ENCODE data around the gene PAEP.

PAEP gene

DNA sequence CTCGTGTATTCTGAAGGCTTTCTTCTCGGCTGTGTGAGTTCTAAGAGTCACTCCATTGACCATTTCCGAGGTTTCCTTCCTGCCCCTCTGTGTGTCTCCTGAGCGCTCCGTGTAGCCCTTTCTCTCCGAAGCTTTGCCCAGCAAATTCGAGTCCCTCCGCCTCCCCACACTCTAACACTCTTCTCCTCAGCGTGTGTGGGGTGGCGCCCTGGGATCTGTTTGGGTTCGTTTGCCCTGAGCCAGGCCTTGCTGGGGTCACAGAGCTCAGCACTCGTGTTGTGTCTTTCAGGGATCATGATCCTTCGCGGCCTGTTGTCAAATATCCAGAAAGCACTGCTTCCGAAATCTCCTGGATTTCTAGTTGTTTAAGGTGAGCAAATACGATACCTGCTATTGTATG lies 5.6 kb upstream of the PAEP start:
- H3K9me3 ChIP-seq (ENCODE audit: control insufficient read depth, low read depth, low read length) = no peaks in the 10 kb centered on the region
- H3K27me3 ChIP-seq (ENCODE audit: control insufficient read depth, insufficient read depth, low read length) = no peaks in the 10 kb centered on the region
- H3K4me1 ChIP-seq (ENCODE audit: control insufficient read depth, low read depth, low read length) = no peaks in the 10 kb centered on the region
- no peak overlapping the region for H3K27ac ChIP-seq (ENCODE audit: low read length)
- H3K9ac ChIP-seq (ENCODE audit: low read length) = no peak overlapping the region
- H3K4me3 ChIP-seq (ENCODE audit: low read length) = no peak overlapping the region
- no peaks in the 10 kb centered on the region for H3K36me3 ChIP-seq (ENCODE audit: control insufficient read depth, low read depth, low read length)

DNA sequence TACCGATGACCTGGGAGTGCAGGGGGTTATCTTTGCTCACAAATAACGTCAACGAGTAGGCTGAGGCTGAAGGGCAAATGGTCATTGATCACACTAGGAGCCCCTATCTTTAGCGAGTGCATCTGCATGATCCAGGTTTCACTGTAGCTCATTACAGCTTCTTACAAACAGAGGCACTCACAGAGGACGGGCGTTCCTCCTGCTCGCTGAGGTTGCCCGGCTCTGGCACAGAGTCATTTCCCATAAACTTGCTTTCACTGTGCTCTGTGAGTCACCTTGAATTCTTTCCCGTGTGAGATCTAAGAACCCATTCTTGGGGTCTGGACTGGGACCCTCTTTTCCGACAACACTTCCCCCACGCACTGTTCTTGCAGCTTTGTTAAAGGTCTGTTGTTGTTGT lies 1.9 kb upstream of the PAEP start:
- H3K4me3 ChIP-seq (ENCODE audit: low read length) = no peak overlapping the region
- H3K4me1 ChIP-seq (ENCODE audit: control insufficient read depth, low read depth, low read length) = no peaks in the 10 kb centered on the region
- H3K9me3 ChIP-seq (ENCODE audit: control insufficient read depth, low read depth, low read length) = no peaks in the 10 kb centered on the region
- H3K9ac ChIP-seq (ENCODE audit: low read length) = no peak overlapping the region
- H3K27ac ChIP-seq (ENCODE audit: low read length) = no peak overlapping the region
- no peaks in the 10 kb centered on the region for H3K36me3 ChIP-seq (ENCODE audit: control insufficient read depth, low read depth, low read length)
- no peaks in the 10 kb centered on the region for H3K27me3 ChIP-seq (ENCODE audit: control insufficient read depth, insufficient read depth, low read length)

DNA sequence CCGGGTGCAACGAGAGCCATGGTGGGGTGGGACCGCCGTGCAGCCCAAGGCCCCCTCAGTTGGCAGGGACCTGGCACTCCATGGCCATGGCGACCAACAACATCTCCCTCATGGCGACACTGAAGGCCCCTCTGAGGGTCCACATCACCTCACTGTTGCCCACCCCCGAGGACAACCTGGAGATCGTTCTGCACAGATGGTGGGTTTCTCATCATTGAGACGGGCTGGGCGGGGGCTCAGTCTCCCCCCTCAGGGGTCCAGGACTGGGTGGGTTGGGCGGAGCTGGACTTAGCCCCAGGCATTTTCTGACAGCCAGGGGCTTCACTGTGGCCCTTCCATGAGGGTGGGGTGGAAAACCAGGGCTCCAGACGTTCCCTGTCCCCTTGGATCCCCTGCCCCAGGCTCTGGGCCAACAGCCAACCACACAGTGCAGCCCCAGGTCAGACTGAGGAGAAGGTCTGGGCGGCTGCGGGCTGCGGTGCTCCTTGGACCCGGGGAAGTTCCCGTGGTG lies 734 bp downstream of the PAEP start:
- no peaks in the 10 kb centered on the region for H3K27me3 ChIP-seq (ENCODE audit: control insufficient read depth, insufficient read depth, low read length)
- H3K4me1 ChIP-seq (ENCODE audit: control insufficient read depth, low read depth, low read length) = peaks cover 3% of the 10 kb centered on the region
- H3K27ac ChIP-seq (ENCODE audit: low read length) = no peak overlapping the region
- H3K9me3 ChIP-seq (ENCODE audit: control insufficient read depth, low read depth, low read length) = no peaks in the 10 kb centered on the region
- H3K4me3 ChIP-seq (ENCODE audit: low read length) = no peak overlapping the region
- H3K9ac ChIP-seq (ENCODE audit: low read length) = no peak overlapping the region
- H3K36me3 ChIP-seq (ENCODE audit: control insufficient read depth, low read depth, low read length) = no peaks in the 10 kb centered on the region

DNA sequence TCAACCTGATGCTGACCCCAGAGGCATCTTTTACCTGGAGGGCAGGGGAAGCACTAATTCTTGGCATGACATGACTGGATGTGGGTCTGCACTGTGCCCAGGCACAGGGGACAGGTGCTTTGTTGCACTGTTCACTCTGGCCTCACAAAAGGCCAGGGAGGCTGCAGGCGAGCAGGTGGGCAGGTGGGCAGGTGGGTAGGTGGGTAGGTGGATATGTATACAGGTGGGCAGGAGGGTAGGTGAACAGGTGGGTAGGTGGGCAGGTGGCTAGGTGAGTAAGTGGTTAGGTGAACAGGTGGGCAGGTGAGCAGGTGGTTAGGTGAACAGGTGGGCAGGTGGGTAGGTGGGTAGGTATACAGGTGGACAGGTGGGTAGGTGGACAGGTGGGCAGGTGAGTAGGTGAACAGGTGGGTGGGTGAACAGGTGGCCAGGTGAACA lies 1.5 kb downstream of the PAEP start:
- H3K27me3 ChIP-seq (ENCODE audit: control insufficient read depth, insufficient read depth, low read length) = no peaks in the 10 kb centered on the region
- H3K27ac ChIP-seq (ENCODE audit: low read length) = no peak overlapping the region
- no peak overlapping the region for H3K9ac ChIP-seq (ENCODE audit: low read length)
- no peaks in the 10 kb centered on the region for H3K9me3 ChIP-seq (ENCODE audit: control insufficient read depth, low read depth, low read length)
- peaks cover 3% of the 10 kb centered on the region for H3K4me1 ChIP-seq (ENCODE audit: control insufficient read depth, low read depth, low read length)
- no peaks in the 10 kb centered on the region for H3K36me3 ChIP-seq (ENCODE audit: control insufficient read depth, low read depth, low read length)
- H3K4me3 ChIP-seq (ENCODE audit: low read length) = no peak overlapping the region

DNA sequence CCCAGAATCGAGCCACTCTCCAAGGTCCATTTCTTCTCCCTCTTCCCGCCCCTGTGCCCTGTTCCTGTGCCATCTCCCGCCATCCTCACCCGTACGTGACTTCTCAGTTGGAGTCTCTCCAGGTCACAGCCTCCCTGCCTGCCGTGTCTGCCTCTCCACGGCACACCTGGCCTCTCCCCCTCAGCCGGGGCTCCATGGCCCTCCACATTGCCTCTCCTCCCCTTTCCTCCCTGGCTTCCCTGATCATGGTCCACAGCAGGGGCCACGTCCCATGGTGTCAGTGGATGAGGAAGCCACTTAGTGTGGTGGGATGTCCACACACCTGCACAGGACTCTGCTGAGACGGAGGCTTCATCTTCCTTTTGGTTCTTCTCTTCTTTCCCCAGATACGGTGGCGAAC lies 2.3 kb downstream of the PAEP start:
- no peak overlapping the region for H3K4me3 ChIP-seq (ENCODE audit: low read length)
- H3K9ac ChIP-seq (ENCODE audit: low read length) = no peak overlapping the region
- H3K36me3 ChIP-seq (ENCODE audit: control insufficient read depth, low read depth, low read length) = no peaks in the 10 kb centered on the region
- H3K4me1 ChIP-seq (ENCODE audit: control insufficient read depth, low read depth, low read length) = peaks cover 3% of the 10 kb centered on the region
- H3K9me3 ChIP-seq (ENCODE audit: control insufficient read depth, low read depth, low read length) = peaks cover under 1% of the 10 kb centered on the region
- no peak overlapping the region for H3K27ac ChIP-seq (ENCODE audit: low read length)
- no peaks in the 10 kb centered on the region for H3K27me3 ChIP-seq (ENCODE audit: control insufficient read depth, insufficient read depth, low read length)

DNA sequence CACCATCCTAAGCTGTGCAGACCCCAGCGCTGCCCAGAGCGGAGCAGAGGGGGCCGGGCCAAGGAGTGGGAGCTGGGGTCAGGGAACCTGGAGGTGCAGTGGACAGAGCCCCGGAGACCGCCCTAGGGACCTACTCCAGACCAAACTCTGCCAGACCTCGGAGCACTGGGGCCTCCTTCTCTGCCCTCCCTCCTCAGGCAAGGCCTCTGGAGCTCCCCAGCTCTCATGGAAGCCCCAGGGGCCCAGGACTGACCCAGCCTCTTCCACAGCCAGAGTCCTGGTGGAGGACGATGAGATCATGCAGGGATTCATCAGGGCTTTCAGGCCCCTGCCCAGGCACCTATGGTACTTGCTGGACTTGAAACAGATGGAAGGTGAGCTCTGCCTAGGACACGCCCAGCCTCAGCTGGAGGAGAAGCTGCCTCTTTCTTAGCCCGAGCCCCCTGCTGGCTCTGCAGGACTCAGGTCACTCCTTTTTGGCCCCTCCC lies 3.6 kb downstream of the PAEP start:
- H3K9me3 ChIP-seq (ENCODE audit: control insufficient read depth, low read depth, low read length) = peaks cover 2% of the 10 kb centered on the region
- no peaks in the 10 kb centered on the region for H3K36me3 ChIP-seq (ENCODE audit: control insufficient read depth, low read depth, low read length)
- H3K27ac ChIP-seq (ENCODE audit: low read length) = no peak overlapping the region
- H3K9ac ChIP-seq (ENCODE audit: low read length) = no peak overlapping the region
- H3K4me3 ChIP-seq (ENCODE audit: low read length) = no peak overlapping the region
- peaks cover 3% of the 10 kb centered on the region for H3K4me1 ChIP-seq (ENCODE audit: control insufficient read depth, low read depth, low read length)
- no peaks in the 10 kb centered on the region for H3K27me3 ChIP-seq (ENCODE audit: control insufficient read depth, insufficient read depth, low read length)

DNA sequence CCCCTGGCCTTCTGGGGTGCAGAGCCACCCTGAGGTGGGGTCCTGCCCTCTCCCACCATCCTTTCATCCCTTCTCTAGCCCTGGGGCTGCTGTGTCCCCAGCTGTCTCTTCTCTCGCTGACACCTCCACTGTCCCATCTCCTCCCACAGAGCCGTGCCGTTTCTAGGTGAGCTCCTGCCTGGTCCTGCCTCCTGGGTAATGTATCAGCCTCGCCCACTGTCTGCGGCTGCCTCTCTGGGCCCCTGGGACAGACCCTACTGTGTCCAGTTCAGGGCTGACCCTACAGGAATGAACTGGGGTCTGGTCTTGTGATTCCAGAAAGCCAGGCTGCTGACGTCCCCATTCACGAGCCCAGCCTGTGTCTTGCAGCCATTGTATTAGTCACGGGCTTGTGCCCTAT lies 4.1 kb downstream of the PAEP start:
- Histone ChIP-seq H3K4me3 (ENCODE audit: low read length) (no peak overlapping the region), H3K9me3 (ENCODE audit: control insufficient read depth, low read depth, low read length) (peaks cover 2% of the 10 kb centered on the region), H3K27me3 (ENCODE audit: control insufficient read depth, insufficient read depth, low read length) (no peaks in the 10 kb centered on the region)

DNA sequence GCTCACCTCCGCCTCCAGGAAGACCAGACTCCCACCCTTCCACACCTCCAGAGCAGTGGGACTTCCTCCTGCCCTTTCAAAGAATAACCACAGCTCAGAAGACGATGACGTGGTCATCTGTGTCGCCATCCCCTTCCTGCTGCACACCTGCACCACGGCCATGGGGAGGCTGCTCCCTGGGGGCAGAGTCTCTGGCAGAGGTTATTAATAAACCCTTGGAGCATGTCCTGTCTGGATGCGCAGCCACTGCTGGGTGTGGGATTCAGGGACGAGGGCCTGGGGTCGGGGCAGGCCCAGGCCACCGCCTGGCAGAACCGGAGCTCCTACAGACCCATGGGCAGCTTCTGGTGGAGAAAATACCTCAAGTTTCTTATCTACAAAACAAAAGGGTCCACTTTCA lies 5.0 kb downstream of the PAEP start:
- H3K4me3 ChIP-seq (ENCODE audit: low read length) = no peak overlapping the region
- H3K4me1 ChIP-seq (ENCODE audit: control insufficient read depth, low read depth, low read length) = peaks cover 5% of the 10 kb centered on the region
- H3K9me3 ChIP-seq (ENCODE audit: control insufficient read depth, low read depth, low read length) = peaks cover 2% of the 10 kb centered on the region
- H3K27me3 ChIP-seq (ENCODE audit: control insufficient read depth, insufficient read depth, low read length) = no peaks in the 10 kb centered on the region
- H3K36me3 ChIP-seq (ENCODE audit: control insufficient read depth, low read depth, low read length) = no peaks in the 10 kb centered on the region
- no peak overlapping the region for H3K27ac ChIP-seq (ENCODE audit: low read length)
- no peak overlapping the region for H3K9ac ChIP-seq (ENCODE audit: low read length)

More for the DNA sequence above, 4.1 kb downstream of the PAEP start:
- peaks cover 3% of the 10 kb centered on the region for H3K4me1 ChIP-seq (ENCODE audit: control insufficient read depth, low read depth, low read length)
- H3K27ac ChIP-seq (ENCODE audit: low read length) = no peak overlapping the region
- H3K9ac ChIP-seq (ENCODE audit: low read length) = no peak overlapping the region
- no peaks in the 10 kb centered on the region for H3K36me3 ChIP-seq (ENCODE audit: control insufficient read depth, low read depth, low read length)

DNA sequence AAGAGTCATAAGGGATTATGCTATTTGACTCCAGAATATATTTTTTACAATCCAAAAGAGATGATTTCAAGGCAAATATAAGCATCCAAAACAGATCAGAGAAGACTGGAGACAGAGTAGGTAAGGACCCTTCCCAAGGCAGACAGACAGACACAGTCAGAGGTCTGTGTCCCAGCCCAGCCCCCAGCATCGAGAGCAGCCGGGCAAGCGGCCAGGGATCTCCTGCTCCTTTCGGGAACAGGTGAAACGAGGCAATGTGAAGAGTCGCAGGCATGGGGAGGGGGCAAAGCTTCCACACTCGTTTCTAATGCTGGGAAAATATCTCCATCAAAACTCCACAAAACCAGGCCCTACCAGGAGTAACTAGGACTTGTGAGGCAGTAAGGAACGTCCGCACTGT lies 5.8 kb downstream of the PAEP start:
- H3K27me3 ChIP-seq (ENCODE audit: control insufficient read depth, insufficient read depth, low read length) = no peaks in the 10 kb centered on the region
- no peak overlapping the region for H3K4me3 ChIP-seq (ENCODE audit: low read length)
- H3K27ac ChIP-seq (ENCODE audit: low read length) = no peak overlapping the region
- no peaks in the 10 kb centered on the region for H3K36me3 ChIP-seq (ENCODE audit: control insufficient read depth, low read depth, low read length)
- peaks cover 2% of the 10 kb centered on the region for H3K9me3 ChIP-seq (ENCODE audit: control insufficient read depth, low read depth, low read length)
- no peak overlapping the region for H3K9ac ChIP-seq (ENCODE audit: low read length)
- peaks cover 5% of the 10 kb centered on the region for H3K4me1 ChIP-seq (ENCODE audit: control insufficient read depth, low read depth, low read length)

DNA sequence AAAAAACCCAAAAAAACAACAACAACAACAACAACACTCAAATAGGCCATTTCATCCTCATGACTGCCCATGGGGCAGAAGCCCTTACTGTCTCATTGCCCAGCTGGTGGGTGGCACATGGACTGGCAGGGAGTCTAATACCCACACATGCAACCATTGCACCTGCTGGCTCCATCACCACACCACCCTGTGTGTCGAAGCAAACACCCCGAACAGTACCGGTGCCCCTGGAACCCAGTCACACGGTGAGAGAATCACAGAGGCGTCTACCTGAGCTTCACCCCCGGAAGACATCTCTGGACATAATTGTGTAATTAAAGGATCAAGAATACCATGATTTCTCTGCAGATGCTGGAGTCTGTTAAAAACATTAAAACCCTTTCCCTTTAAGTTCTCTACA lies 6.5 kb downstream of the PAEP start:
- Histone ChIP-seq H3K4me3 (ENCODE audit: low read length) (no peak overlapping the region), H3K9me3 (ENCODE audit: control insufficient read depth, low read depth, low read length) (peaks cover 2% of the 10 kb centered on the region), H3K9ac (ENCODE audit: low read length) (no peak overlapping the region), H3K27ac (ENCODE audit: low read length) (no peak overlapping the region), H3K27me3 (ENCODE audit: control insufficient read depth, insufficient read depth, low read length) (no peaks in the 10 kb centered on the region), H3K4me1 (ENCODE audit: control insufficient read depth, low read depth, low read length) (peaks cover 5% of the 10 kb centered on the region), H3K36me3 (ENCODE audit: control insufficient read depth, low read depth, low read length) (no peaks in the 10 kb centered on the region)

DNA sequence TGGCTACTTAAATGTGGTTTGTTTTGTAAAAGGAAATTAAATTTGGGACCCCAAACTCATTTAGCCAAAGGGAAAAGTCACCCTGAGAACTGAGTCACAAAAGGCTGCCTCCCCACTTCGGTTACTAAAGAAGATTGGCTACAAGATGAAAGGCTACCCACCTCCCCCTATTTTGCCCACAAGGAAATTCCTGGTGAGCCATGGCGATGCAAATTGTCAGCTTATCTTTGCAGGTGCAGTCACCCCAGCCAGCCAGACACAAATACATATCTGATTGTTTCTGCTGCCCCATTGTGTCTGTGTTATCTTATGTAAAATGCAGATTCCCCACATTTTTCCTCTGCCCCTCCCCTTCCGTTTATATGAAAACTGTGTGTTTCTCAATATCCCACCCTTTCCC lies 8.9 kb downstream of the PAEP start:
- H3K36me3 ChIP-seq (ENCODE audit: control insufficient read depth, low read depth, low read length) = no peaks in the 10 kb centered on the region
- no peaks in the 10 kb centered on the region for H3K27me3 ChIP-seq (ENCODE audit: control insufficient read depth, insufficient read depth, low read length)
- H3K4me3 ChIP-seq (ENCODE audit: low read length) = no peak overlapping the region
- peaks cover 3% of the 10 kb centered on the region for H3K4me1 ChIP-seq (ENCODE audit: control insufficient read depth, low read depth, low read length)
- no peak overlapping the region for H3K9ac ChIP-seq (ENCODE audit: low read length)
- H3K9me3 ChIP-seq (ENCODE audit: control insufficient read depth, low read depth, low read length) = peaks cover 2% of the 10 kb centered on the region
- H3K27ac ChIP-seq (ENCODE audit: low read length) = no peak overlapping the region

DNA sequence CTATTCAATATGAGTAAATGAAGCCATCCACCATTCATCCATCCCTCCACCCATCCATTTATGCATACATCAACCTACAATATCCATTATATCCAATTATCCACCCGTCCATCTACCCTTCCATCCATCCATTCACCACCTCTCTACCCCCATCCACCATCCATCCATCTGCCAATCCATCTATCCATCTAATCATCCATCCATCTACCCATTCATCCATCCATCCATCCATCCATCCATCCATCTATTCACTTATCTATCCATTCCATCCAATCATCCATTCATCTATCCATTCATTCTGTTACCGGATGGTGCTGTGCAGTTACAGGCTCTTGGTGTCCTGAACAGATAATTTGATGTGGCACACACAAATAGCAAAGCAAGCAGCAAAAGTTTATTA lies 10.7 kb downstream of the PAEP start:
- Histone ChIP-seq H3K4me1 (ENCODE audit: control insufficient read depth, low read depth, low read length) (peaks cover 3% of the 10 kb centered on the region), H3K27ac (ENCODE audit: low read length) (no peak overlapping the region), H3K9ac (ENCODE audit: low read length) (no peak overlapping the region), H3K9me3 (ENCODE audit: control insufficient read depth, low read depth, low read length) (peaks cover 2% of the 10 kb centered on the region), H3K4me3 (ENCODE audit: low read length) (no peak overlapping the region), H3K27me3 (ENCODE audit: control insufficient read depth, insufficient read depth, low read length) (no peaks in the 10 kb centered on the region), H3K36me3 (ENCODE audit: control insufficient read depth, low read depth, low read length) (no peaks in the 10 kb centered on the region)
